Coronary artery (tissue), 2 donors: ENCODE data around the gene NOLC1.

Source experiments
- DNase-seq: peaks from one replicate; pipeline ENCODE4 v3.0.0-alpha.2; 2017; ENCODE audit warnings: low spot score
- H3K27ac ChIP-seq, 2 donors: fragments of 200-600 bp; sonication (generic); one replicate each; pipeline ENCODE4 v1.5.1; 2016 to 2019
- H3K4me3 ChIP-seq: fragments of 200-600 bp; sonication (generic); 2 replicates; pipeline ENCODE4 v1.5.1; 2016; ENCODE audit warnings: mild to moderate bottlenecking, moderate library complexity
- TF ChIP-seq, protein P1 (sequence below): fragments of 200-600 bp; sonication (generic); IDR thresholded peaks from one replicate; pipeline ENCODE4 v1.5.1; 2019; ENCODE audit warnings: antibody characterized with exemption

Gene NOLC1

GRCh38 chr10:102195296-102195870 is 43.2 kb downstream of the NOLC1 start:
- DNase-seq: peak; percentile 26
- Histone ChIP-seq H3K4me3 (no peak overlapping the region), H3K27ac (no peak overlapping the region)
- TF ChIP-seq, protein P1, sequence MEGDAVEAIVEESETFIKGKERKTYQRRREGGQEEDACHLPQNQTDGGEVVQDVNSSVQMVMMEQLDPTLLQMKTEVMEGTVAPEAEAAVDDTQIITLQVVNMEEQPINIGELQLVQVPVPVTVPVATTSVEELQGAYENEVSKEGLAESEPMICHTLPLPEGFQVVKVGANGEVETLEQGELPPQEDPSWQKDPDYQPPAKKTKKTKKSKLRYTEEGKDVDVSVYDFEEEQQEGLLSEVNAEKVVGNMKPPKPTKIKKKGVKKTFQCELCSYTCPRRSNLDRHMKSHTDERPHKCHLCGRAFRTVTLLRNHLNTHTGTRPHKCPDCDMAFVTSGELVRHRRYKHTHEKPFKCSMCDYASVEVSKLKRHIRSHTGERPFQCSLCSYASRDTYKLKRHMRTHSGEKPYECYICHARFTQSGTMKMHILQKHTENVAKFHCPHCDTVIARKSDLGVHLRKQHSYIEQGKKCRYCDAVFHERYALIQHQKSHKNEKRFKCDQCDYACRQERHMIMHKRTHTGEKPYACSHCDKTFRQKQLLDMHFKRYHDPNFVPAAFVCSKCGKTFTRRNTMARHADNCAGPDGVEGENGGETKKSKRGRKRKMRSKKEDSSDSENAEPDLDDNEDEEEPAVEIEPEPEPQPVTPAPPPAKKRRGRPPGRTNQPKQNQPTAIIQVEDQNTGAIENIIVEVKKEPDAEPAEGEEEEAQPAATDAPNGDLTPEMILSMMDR: no peak

GRCh38 chr10:102196893-102197292 is 44.7 kb downstream of the NOLC1 start:
- DNase-seq: no peak
- TF ChIP-seq, protein P1: no peak
- Histone ChIP-seq H3K27ac (no peak overlapping the region), H3K4me3 (no peak overlapping the region)

- TF ChIP-seq, protein P1: no peak
- no peak for DNase-seq
- Histone ChIP-seq H3K4me3 (no peak overlapping the region), H3K27ac (no peak overlapping the region)
Measured at GRCh38 chr10:102198027-102198426, 45.8 kb downstream of the NOLC1 start.

DNA sequence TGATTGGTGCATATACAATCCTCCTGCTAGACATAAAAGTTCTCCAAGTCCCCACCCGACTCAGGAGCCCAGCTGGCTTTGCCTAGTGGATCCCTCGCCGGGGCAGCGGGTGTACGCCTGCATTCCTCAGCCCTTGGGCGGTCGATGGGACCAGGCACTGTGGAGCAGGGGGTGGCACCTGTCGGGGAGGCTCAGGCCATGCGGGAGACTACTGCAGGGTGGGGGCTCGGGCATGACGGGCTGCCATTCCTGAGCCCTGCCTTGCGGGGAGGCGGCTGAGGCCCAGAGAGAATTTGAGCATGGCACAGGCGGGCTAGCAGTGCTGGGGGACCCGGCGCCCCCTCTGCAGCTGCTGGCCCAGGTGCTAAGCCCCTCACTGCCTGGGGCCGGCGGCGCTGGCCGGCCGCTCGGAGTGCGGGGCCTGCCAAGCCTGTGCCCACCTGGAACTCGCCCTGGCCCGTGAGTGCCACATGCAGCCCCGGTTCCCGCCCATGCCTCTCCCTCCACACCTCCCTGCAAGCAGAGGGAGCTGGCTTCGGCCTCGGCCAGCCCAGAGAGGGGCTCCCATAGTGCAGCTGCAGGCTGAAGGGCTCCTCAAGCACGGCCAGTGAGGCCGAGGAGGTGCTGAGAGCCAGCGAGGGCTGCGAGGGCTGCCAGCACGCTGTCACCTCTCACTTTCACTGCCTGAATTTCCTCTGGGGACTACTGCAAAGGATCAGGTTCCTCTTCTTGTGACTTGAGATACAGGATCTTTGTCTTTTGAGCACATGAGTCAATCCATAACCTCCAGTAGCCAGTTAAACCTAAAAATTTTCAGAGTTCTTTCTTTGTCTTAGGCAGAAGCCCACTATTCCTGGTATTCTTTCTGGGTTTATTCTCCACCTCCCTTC is 48.8 kb downstream of the NOLC1 start:
- H3K4me3 ChIP-seq: no peak overlapping the region
- TF ChIP-seq, protein P1: no peak
- DNase-seq: peak; percentile 49
- no peak overlapping the region for H3K27ac ChIP-seq

DNA sequence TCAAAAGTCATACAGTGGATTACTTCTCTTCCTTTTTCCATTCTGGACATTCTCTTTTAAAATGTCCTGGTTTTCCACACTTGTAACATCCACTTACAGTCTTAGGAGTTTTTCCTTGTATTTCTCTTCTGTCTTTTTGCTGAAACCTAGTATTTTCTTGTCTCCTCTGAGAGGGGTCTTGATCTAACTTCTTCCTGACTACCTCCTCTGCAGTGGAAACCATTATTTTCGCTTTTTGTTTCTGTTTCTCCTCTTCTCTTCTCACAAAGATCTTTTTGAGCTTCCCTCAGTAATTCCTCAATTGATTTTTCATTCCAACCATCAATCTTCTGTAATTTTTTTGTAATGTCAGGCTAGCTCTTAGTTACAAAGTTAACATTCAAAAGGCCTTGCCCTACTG is 50.2 kb downstream of the NOLC1 start:
- TF ChIP-seq, protein P1: no peak
- no peak overlapping the region for H3K27ac ChIP-seq
- no peak overlapping the region for H3K4me3 ChIP-seq
- no peak for DNase-seq

DNA sequence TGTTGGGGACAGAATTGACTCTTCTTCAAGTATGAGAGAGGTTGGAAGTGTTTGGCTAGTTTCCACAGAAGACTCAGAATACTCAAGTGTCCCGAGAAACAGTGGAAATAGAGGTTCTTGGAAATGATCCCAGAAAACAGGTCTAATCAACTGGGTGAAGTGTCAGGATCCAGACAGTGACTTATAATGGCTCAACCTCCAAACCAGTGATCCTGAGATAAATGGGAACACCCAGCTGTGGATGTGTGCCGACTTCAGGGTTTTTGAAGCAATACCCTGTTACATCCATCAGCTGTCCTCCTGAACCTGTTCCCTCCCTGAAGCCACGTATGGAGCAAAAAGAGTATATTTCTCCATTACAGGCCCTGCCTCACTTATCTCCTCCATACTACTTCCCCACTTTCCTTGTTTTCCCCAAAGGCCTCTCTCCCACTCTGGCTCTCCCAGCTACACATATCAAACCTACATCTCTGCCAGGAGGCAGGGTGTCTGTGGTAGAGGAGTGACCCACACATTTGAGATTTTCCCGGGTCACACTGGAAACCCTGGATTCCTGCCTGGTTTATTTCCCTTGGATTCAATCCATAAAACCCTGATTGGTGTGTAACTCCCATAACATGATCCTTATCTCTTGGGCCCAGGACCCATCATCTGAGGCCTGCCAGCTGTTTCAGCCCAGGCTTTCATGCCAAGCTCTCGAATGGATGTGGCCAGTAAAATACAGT is 56.3 kb downstream of the NOLC1 start:
- no peak for DNase-seq
- Histone ChIP-seq H3K4me3 (no peak overlapping the region), H3K27ac (no peak overlapping the region)
- TF ChIP-seq, protein P1: no peak
